Measurements from ENCODE around the gene ULK4. TPM values are rescaled to one million over a fixed set of nuclear protein-coding genes. Genes with fewer than 3 reads are reported as not detected.

The ULK4 gene
- total RNA-seq, 1 experiment from 2014 or later: 4.2 TPM

GRCh38 chr3:41363830-41364523 lies 597.9 kb downstream of the ULK4 start:
- Mint-ChIP-seq H3K36me3 (ENCODE audit: insufficient read depth, unreplicated experiment) (no peaks in the 10 kb centered on the region), H3K4me3 (ENCODE audit: unreplicated experiment) (no peak overlapping the region)
- no TSS peak for BruUV-seq (replicated peaks)

GRCh38 chr3:41362638-41363559 lies 599.0 kb downstream of the ULK4 start:
- Mint-ChIP-seq H3K27me3 (ENCODE audit: insufficient read depth, unreplicated experiment) (no peaks in the 10 kb centered on the region), H3K4me1 (ENCODE audit: low read depth, unreplicated experiment) (peaks cover 6% of the 10 kb centered on the region), H3K9me3 (ENCODE audit: unreplicated experiment) (no peaks in the 10 kb centered on the region), H3K36me3 (ENCODE audit: insufficient read depth, unreplicated experiment) (no peaks in the 10 kb centered on the region), H3K27ac (ENCODE audit: unreplicated experiment) (no peak overlapping the region), H3K4me3 (ENCODE audit: unreplicated experiment) (no peak overlapping the region)
- Histone ChIP-seq H3K36me3 (ENCODE audit: control insufficient read depth, insufficient read depth, low read length) (no peaks in the 10 kb centered on the region), H3K4me3 (ENCODE audit: low read depth, low read length) (no peak overlapping the region), H3K27me3 (replicated peaks; ENCODE audit: control insufficient read depth, insufficient read depth, low read length) (no peaks in the 10 kb centered on the region), H3K9me3 (no peaks in the 10 kb centered on the region), H3K4me1 (no peaks in the 10 kb centered on the region)
- no TSS peak for BruUV-seq (replicated peaks)
- intact Hi-C loops (cut with micrococcal nuclease; ENCODE audit: unreplicated experiment): no loop called here
- TF ChIP-seq, protein P1, sequence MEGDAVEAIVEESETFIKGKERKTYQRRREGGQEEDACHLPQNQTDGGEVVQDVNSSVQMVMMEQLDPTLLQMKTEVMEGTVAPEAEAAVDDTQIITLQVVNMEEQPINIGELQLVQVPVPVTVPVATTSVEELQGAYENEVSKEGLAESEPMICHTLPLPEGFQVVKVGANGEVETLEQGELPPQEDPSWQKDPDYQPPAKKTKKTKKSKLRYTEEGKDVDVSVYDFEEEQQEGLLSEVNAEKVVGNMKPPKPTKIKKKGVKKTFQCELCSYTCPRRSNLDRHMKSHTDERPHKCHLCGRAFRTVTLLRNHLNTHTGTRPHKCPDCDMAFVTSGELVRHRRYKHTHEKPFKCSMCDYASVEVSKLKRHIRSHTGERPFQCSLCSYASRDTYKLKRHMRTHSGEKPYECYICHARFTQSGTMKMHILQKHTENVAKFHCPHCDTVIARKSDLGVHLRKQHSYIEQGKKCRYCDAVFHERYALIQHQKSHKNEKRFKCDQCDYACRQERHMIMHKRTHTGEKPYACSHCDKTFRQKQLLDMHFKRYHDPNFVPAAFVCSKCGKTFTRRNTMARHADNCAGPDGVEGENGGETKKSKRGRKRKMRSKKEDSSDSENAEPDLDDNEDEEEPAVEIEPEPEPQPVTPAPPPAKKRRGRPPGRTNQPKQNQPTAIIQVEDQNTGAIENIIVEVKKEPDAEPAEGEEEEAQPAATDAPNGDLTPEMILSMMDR (IDR thresholded peaks at IDR 0.05; ENCODE audit: insufficient read depth in 1 of 2, low read depth in 1 of 2, low read length in 1 of 2, severe bottlenecking in 1 of 2, unreplicated experiment in 1 of 2): no peak
- DNase-seq: no peak
- ChIA-PET POLR2A (no interaction called here), CTCF (no interaction called here)

More at GRCh38 chr3:41363830-41364523, 597.9 kb downstream of the ULK4 start:
- Histone ChIP-seq H3K4me1 (no peaks in the 10 kb centered on the region), H3K4me3 (ENCODE audit: low read depth, low read length) (no peak overlapping the region), H3K36me3 (ENCODE audit: control insufficient read depth, insufficient read depth, low read length) (no peaks in the 10 kb centered on the region), H3K27me3 (replicated peaks; ENCODE audit: control insufficient read depth, insufficient read depth, low read length) (no peaks in the 10 kb centered on the region), H3K9me3 (no peaks in the 10 kb centered on the region)
- Mint-ChIP-seq H3K4me1 (ENCODE audit: low read depth, unreplicated experiment) (no peaks in the 10 kb centered on the region), H3K9me3 (ENCODE audit: unreplicated experiment) (no peaks in the 10 kb centered on the region), H3K27me3 (ENCODE audit: insufficient read depth, unreplicated experiment) (no peaks in the 10 kb centered on the region), H3K27ac (ENCODE audit: unreplicated experiment) (no peak overlapping the region)
- intact Hi-C loops (cut with micrococcal nuclease; ENCODE audit: unreplicated experiment): no loop called here
- ChIA-PET POLR2A (no interaction called here), CTCF (no interaction called here)
- peak in 1 of 2 experiments; percentile 4 for DNase-seq
- TF ChIP-seq, protein P1 (IDR thresholded peaks at IDR 0.05; ENCODE audit: insufficient read depth in 1 of 2, low read depth in 1 of 2, low read length in 1 of 2, severe bottlenecking in 1 of 2, unreplicated experiment in 1 of 2): no peak

GRCh38 chr3:41357271-41357670 lies 604.6 kb downstream of the ULK4 start:
- Mint-ChIP-seq H3K27ac (ENCODE audit: unreplicated experiment) (no peak overlapping the region), H3K4me1 (ENCODE audit: low read depth, unreplicated experiment) (peaks cover 7% of the 10 kb centered on the region), H3K27me3 (ENCODE audit: insufficient read depth, unreplicated experiment) (no peaks in the 10 kb centered on the region), H3K4me3 (ENCODE audit: unreplicated experiment) (no peak overlapping the region), H3K9me3 (ENCODE audit: unreplicated experiment) (no peaks in the 10 kb centered on the region), H3K36me3 (ENCODE audit: insufficient read depth, unreplicated experiment) (no peaks in the 10 kb centered on the region)
- Histone ChIP-seq H3K27me3 (replicated peaks; ENCODE audit: control insufficient read depth, insufficient read depth, low read length) (no peaks in the 10 kb centered on the region), H3K9me3 (no peaks in the 10 kb centered on the region), H3K4me1 (no peaks in the 10 kb centered on the region), H3K36me3 (ENCODE audit: control insufficient read depth, insufficient read depth, low read length) (no peaks in the 10 kb centered on the region), H3K4me3 (ENCODE audit: low read depth, low read length) (no peak overlapping the region)
- BruUV-seq (replicated peaks): no TSS peak
- TF ChIP-seq, protein P1 (IDR thresholded peaks at IDR 0.05; ENCODE audit: insufficient read depth in 1 of 2, low read depth in 1 of 2, low read length in 1 of 2, severe bottlenecking in 1 of 2, unreplicated experiment in 1 of 2): no peak
- ChIA-PET CTCF (no interaction called here), POLR2A (no interaction called here)
- intact Hi-C loops (cut with micrococcal nuclease; ENCODE audit: unreplicated experiment): no loop called here
- DNase-seq: no peak
